UCSD-AML1 (cell line): ENCODE results near the gene GNB2.
A peak's percentile ranks its signal among the peaks of the same experiment; 100 is the strongest.

ENCODE experiments used
- DNase-seq: peaks from one replicate; lab custom pipeline; 2025; ENCODE audit not compliant: unreplicated experiment; lab: John Stamatoyannopoulos, UW

Gene GNB2

DNA sequence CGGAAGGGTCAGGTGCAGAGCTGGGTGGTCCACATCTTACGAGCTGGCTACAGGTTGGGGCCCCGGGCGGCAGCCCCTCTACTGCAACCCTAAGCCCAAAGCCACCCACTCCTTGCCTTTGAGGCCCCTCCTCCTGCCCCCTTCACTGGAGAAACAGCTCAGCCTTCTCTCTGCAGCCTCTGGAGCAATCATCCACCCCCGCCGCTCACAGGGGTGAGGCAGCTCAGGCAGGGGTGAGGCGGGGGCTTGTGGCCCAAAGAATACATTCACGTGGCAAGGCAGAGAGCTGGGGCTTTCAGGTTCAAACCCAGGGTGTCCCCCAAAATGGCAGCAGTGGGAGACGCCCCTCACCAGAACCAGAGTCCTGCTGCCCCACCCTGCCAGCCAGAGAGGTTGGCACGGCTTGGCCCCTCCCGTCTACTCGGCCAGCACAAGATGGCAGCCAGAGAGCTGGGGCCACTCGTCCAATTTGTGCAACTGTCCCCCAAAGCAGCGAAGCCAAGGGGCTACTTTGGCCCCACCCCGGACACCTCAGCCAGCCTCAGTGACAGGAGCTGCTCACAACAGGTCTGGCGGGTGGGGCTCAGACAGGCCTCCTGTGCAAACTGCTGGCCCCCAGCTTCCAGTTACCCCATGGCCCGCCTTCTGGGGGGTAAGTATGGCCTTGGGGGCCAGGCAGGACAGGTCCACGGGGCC, 7.2 kb downstream of the GNB2 start:
- no peak for DNase-seq

DNA sequence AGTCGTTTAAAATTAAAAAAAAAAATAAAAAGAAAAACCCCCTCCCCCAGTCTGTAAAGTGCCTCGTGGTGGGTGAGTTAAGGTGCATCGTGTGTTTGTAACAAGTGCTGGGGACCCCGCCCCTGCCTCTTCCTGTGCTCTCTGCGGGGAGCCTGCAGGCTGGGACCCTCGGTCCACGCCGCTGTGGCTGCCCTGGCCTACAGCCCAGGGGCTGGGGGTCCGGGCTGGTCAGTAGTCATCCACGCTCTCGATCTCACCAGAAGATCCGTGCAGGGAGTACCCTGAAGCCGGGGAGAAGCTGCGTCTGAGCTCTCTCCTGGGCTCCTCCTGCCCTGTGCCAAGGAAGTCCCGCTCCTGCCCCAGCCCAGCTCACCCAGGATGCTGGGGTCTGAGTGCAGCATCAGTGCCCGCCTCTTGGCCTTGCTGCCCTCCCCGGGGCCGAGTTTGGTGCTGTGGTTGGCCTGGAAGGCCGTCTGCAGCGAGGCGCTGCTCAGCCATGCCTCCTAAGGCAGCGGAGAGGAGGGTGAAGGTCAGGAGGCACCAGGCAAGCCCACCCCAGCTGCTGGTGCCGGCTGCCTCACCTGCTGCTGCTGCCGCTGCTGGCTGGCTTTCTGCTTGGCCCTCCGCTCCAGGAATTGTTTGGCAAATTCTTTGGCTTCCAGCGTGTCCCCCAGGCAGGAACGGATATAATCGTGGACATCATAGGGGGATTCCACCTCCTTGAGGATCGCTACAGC, 8.1 kb downstream of the GNB2 start:
- DNase-seq: no peak

GRCh38 chr7:100682228-100682741, 8.7 kb downstream of the GNB2 start:
- no peak for DNase-seq

GRCh38 chr7:100682991-100683658, 9.6 kb downstream of the GNB2 start:
- DNase-seq: no peak

- no peak for DNase-seq
Observed at GRCh38 chr7:100683659-100684533, 10.4 kb downstream of the GNB2 start.

- DNase-seq: no peak
Observed at GRCh38 chr7:100684534-100685042, 11.0 kb downstream of the GNB2 start.

GRCh38 chr7:100685049-100685605, 11.6 kb downstream of the GNB2 start:
- DNase-seq: no peak

GRCh38 chr7:100685631-100686145, 12.1 kb downstream of the GNB2 start:
- no peak for DNase-seq

- DNase-seq: no peak
Observed at GRCh38 chr7:100686201-100686821, 12.8 kb downstream of the GNB2 start.

DNA sequence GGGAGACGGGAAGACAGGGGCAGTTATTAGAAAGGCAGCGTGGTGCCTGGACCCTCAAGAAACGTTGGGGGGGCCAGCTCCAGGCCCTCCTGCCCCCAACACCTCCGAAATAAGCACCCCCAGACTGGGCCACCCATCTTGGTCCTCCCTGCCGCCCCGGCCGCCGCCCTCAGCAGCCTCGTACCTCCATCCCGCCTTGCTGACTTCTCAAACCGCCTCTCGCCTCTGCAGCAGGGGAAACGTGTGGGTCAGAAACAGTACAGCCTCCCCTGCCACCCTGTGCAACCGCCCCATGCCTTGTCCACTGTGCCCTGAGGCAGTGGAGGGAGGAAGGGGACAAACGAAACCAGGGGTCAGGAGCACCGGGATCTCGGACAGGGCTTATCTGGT, 13.3 kb downstream of the GNB2 start:
- DNase-seq: no peak

GRCh38 chr7:100687261-100687660, 13.7 kb downstream of the GNB2 start:
- no peak for DNase-seq

DNA sequence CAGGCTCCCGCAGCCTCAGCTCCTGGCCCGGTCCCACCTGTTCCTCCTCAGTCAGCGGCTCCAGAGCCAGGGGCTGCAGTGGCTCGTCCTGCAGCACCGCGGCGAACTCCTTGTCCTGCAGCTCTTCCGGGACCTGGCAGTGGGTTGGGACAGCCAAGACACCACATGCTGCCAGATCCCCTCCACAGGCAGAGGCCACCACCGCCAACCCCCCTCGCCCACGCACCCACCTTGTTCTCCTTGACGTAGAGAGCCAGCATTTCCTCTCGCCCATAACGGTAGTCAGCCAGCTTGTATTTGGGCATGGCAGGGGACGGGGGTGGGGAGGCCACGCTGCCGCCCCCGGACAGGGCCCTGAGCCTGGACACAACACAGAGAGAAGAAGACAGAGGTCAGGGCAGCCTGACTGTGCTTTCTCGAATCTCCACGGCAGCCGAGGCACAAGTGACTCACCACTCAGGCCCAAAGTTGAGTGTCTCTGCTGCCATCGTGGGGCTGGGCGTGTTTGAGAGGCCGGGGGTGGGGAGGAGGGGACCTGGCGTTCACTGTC, 14.3 kb downstream of the GNB2 start:
- no peak for DNase-seq

DNA sequence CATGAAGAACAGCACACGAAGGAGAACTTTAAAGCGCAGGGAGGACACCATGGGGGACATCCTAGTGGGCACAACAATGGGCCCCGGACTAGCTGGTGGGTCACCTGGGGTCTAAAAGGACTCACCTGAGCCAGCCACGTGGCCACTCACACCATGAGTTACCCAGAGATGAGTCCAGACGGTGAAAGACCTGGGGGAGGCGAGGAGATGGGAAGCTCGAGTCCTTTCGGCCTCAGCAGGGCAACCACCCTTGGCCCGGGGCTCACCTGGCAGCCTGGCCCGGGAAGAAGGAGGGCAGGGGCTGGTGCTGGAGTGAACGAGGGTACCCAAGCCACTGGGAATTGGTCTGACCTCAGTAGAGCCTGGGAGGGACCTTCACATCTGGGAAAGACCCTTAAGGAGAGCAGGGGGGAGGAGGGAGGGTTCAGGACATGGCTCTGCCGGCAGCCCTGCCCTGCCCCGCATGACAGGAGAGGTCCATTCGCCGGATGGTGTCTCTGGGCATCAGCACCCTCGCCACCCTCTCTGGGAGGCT, 14.9 kb downstream of the GNB2 start:
- DNase-seq: no peak

- DNase-seq: no peak
Observed at GRCh38 chr7:100689230-100690135, 15.9 kb downstream of the GNB2 start.

GRCh38 chr7:100691676-100692577, 18.4 kb downstream of the GNB2 start:
- peak; percentile 54 for DNase-seq

GRCh38 chr7:100692578-100692961, 19.0 kb downstream of the GNB2 start:
- DNase-seq: no peak
